Suprapubic skin (tissue), 4 donors: ENCODE measurements around the gene ATP6V0A4. TPM values are rescaled to one million over a fixed set of nuclear protein-coding genes. Genes with fewer than 3 reads are reported as not detected.

ENCODE experiments used
- DNase-seq, 2 donors: peaks; one replicate each; pipeline ENCODE4 v3.0.0-alpha.2; 2019; ENCODE audit warnings: low spot score in 2 of 2
- H3K27ac ChIP-seq: fragments of 200-600 bp; sonication (generic); one replicate; pipeline ENCODE4 v1.5.1; 2019
- H3K27me3 ChIP-seq: fragments of 200-600 bp; sonication (generic); one replicate; pipeline ENCODE4 v1.5.1; 2019
- H3K36me3 ChIP-seq: fragments of 200-600 bp; sonication (generic); one replicate; pipeline ENCODE4 v1.5.1; 2019
- H3K4me1 ChIP-seq: fragments of 200-600 bp; sonication (generic); one replicate; pipeline ENCODE4 v1.5.1; 2019
- H3K4me3 ChIP-seq: fragments of 200-600 bp; sonication (generic); one replicate; pipeline ENCODE4 v1.5.1; 2019; ENCODE audit warnings: mild to moderate bottlenecking
- H3K9me3 ChIP-seq: fragments of 200-600 bp; sonication (generic); one replicate; pipeline ENCODE4 v1.5.1; 2019
- CTCF ChIP-seq, 2 donors: fragments of 200-600 bp in 1 of 2; fragments of 450-650 bp in 1 of 2; sonication (generic) in 1 of 2; IDR thresholded peaks; one replicate each; pipeline ENCODE4 v1.5.1; 2016 to 2019; ENCODE audit warnings: antibody characterized with exemption in 2 of 2, mild to moderate bottlenecking in 1 of 2, moderate library complexity in 1 of 2
- EP300 ChIP-seq: sonication (generic); formaldehyde crosslinking; IDR thresholded peaks from one replicate; pipeline ENCODE4 v1.6.1; 2017; ENCODE audit warnings: antibody characterized with exemption
- POLR2A ChIP-seq, 2 donors: fragments of 450-650 bp; IDR thresholded peaks; one replicate each; pipeline ENCODE4 v1.6.1; 2017; ENCODE audit warnings: antibody characterized with exemption in 2 of 2, mild to moderate bottlenecking in 2 of 2, moderate library complexity in 2 of 2
- POLR2AphosphoS5 ChIP-seq, 3 donors: sonication (generic); formaldehyde crosslinking; IDR thresholded peaks; one replicate each; pipeline ENCODE4 v1.6.1; 2017; ENCODE audit warnings: antibody characterized with exemption in 3 of 3
- WGBS: methylation state at CpG from one replicate; pipeline ENCODE4 v1.1.5; 2018; 5-methylcytosine and 5-hydroxymethylcytosine counted together
- total RNA-seq, 4 donors: library from RNA; depleted of rRNA; stranded (reverse); fragments of >200 nt; gene quantifications; one replicate each; pipeline ENCODE4 v1.1.0, GENCODE V29; 2016

The ATP6V0A4 gene
- total RNA-seq, 4 donors from 2014 or later = 16.6 to 37.2 (median 28.4) TPM

- no peak for DNase-seq
- WGBS = 94% methylated on average over 7 of the region's 7 CpGs
- no peak for TF ChIP-seq CTCF (IDR thresholded peaks at IDR 0.05)
Observed at GRCh38 chr7:138716889-138717288, 81.1 kb downstream of the ATP6V0A4 start.

GRCh38 chr7:138713191-138713590, 84.8 kb downstream of the ATP6V0A4 start:
- Histone ChIP-seq H3K4me1 (no peaks in the 10 kb centered on the region), H3K27me3 (no peaks in the 10 kb centered on the region), H3K9me3 (no peaks in the 10 kb centered on the region), H3K4me3 (no peak overlapping the region), H3K36me3 (no peaks in the 10 kb centered on the region), H3K27ac (no peak overlapping the region)
- DNase-seq = no peak
- TF ChIP-seq EP300 (no peak), POLR2A (IDR thresholded peaks at IDR 0.05) (no peak), CTCF (IDR thresholded peaks at IDR 0.05) (no peak), POLR2AphosphoS5 (IDR thresholded peaks at IDR 0.05) (no peak)
- WGBS = 88% methylated on average over 7 of the region's 7 CpGs

More at GRCh38 chr7:138716889-138717288, 81.1 kb downstream of the ATP6V0A4 start:
- H3K9me3 ChIP-seq = no peaks in the 10 kb centered on the region
- H3K36me3 ChIP-seq = no peaks in the 10 kb centered on the region
- peaks cover 11% of the 10 kb centered on the region for H3K4me1 ChIP-seq
- no peak overlapping the region for H3K4me3 ChIP-seq
- no peaks in the 10 kb centered on the region for H3K27me3 ChIP-seq
- no peak overlapping the region for H3K27ac ChIP-seq

GRCh38 chr7:138712652-138713051, 85.3 kb downstream of the ATP6V0A4 start:
- H3K27me3 ChIP-seq = no peaks in the 10 kb centered on the region
- WGBS = 92% methylated on average over 9 of the region's 9 CpGs

GRCh38 chr7:138710536-138711385, 87.2 kb downstream of the ATP6V0A4 start:
- H3K36me3 ChIP-seq = no peaks in the 10 kb centered on the region
- no peak overlapping the region for H3K4me3 ChIP-seq
- no peaks in the 10 kb centered on the region for H3K27me3 ChIP-seq
- no peaks in the 10 kb centered on the region for H3K4me1 ChIP-seq
- WGBS = 62% methylated on average over 15 of the region's 15 CpGs
- no peak for DNase-seq
- no peaks in the 10 kb centered on the region for H3K9me3 ChIP-seq
- no peak for TF ChIP-seq EP300
- H3K27ac ChIP-seq = no peak overlapping the region

More at GRCh38 chr7:138712652-138713051, 85.3 kb downstream of the ATP6V0A4 start:
- H3K4me3 ChIP-seq = no peak overlapping the region
- H3K27ac ChIP-seq = no peak overlapping the region
- TF ChIP-seq CTCF (IDR thresholded peaks at IDR 0.05) = no peak
- no peak for TF ChIP-seq POLR2A (IDR thresholded peaks at IDR 0.05)
- no peak for TF ChIP-seq POLR2AphosphoS5 (IDR thresholded peaks at IDR 0.05)
- TF ChIP-seq EP300 = no peak
- no peak for DNase-seq
- no peaks in the 10 kb centered on the region for H3K4me1 ChIP-seq
- H3K36me3 ChIP-seq = no peaks in the 10 kb centered on the region
- no peaks in the 10 kb centered on the region for H3K9me3 ChIP-seq

GRCh38 chr7:138705167-138705566, 92.8 kb downstream of the ATP6V0A4 start:
- no peak for DNase-seq
- H3K27ac ChIP-seq = no peak overlapping the region
- H3K36me3 ChIP-seq = no peaks in the 10 kb centered on the region
- TF ChIP-seq CTCF (IDR thresholded peaks at IDR 0.05) (no peak), POLR2AphosphoS5 (IDR thresholded peaks at IDR 0.05) (no peak), POLR2A (IDR thresholded peaks at IDR 0.05) (no peak), EP300 (no peak)
- H3K9me3 ChIP-seq = no peaks in the 10 kb centered on the region
- no peak overlapping the region for H3K4me3 ChIP-seq
- WGBS = 68% methylated on average over 7 of the region's 7 CpGs
- no peaks in the 10 kb centered on the region for H3K4me1 ChIP-seq
- no peaks in the 10 kb centered on the region for H3K27me3 ChIP-seq
